IgD-negative memory B cell (primary cell): ENCODE measurements around the gene PRDX1. TPM values are rescaled to one million over a fixed set of nuclear protein-coding genes. Genes with fewer than 3 reads are reported as not detected.
"Not testable (repeated sequence)": the region's sequence is repeated elsewhere in the genome, so short reads cannot be mapped to it uniquely, and the experiment has no call there.

Experiments used
- H3K27ac Mint-ChIP-seq, 3 donors: one replicate each; pipeline ENCODE4 v1.8.0; 2020 to 2022; ENCODE audit warnings: mild to moderate bottlenecking in 3 of 3, mixed read lengths in 3 of 3, moderate library complexity in 1 of 3
- H3K27me3 Mint-ChIP-seq: one replicate; pipeline ENCODE4 v1.8.0; 2021; ENCODE audit warnings: mixed read lengths
- H3K36me3 Mint-ChIP-seq: one replicate; pipeline ENCODE4 v1.8.0; 2020; ENCODE audit warnings: mild to moderate bottlenecking, mixed read lengths
- H3K4me1 Mint-ChIP-seq, 3 donors: one replicate each; pipeline ENCODE4 v1.8.0; 2020 to 2022; ENCODE audit warnings: mixed read lengths in 3 of 3, mild to moderate bottlenecking in 1 of 3
- H3K4me3 Mint-ChIP-seq, 4 donors: one replicate each; pipeline ENCODE4 v1.8.0; 2020 to 2022; ENCODE audit warnings: mild to moderate bottlenecking in 4 of 4, mixed read lengths in 4 of 4, moderate library complexity in 3 of 4
- H3K9me3 Mint-ChIP-seq, 3 donors: one replicate each; pipeline ENCODE4 v1.8.0; 2020 to 2021; ENCODE audit warnings: mixed read lengths in 3 of 3, mild to moderate bottlenecking in 1 of 3
- polyA plus RNA-seq: library from polyadenylated mRNA; unstranded; fragments of 300-500 nt; fragmentation: Illumina TruSeq; gene quantifications from one replicate; pipeline ENCODE4 v1.2.3, GENCODE V29; 2021

PRDX1 gene
- polyA plus RNA-seq, 1 donor from 2014 or later, result 264 TPM

DNA sequence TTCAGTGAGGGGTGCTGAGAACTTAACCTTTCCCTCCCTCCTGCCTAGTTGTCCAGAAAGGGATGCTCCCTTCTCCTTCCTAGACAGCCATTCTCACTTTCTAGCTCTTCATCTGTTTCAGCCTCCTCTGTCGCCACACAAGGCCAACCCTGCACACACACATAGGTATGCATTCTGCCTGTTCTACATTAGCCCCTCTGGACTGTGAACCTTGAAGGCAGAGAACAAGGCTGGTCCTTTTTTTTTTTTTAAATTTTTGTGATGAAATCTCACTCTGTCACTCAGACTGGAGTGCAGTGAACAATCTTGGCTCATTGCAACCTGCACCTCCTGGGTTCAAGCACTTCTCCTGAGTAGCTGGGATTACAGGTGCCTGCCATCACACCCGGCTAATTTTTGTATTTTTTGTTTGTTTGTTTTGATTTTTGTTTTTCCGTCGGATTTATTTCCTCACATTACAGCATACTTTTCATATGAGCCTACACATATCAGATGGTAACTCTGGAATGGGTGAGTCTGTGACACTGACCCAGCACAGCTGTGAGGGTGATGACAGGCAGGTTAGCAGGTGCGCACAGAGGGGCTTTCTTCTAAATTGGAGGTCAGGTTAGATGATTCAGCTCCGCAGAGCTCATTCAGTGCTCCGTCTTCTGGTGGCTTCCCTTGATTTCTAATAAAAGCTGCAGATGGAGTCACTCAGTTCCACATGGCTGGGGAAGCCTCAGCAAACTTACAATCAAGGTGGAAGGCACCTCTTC, 24.0 kb upstream of the PRDX1 start:
- H3K4me3 Mint-ChIP-seq, result peak overlapping the region in 2 of 4 donors; percentile 10 to 63
- H3K27ac Mint-ChIP-seq, result peak overlapping the region; percentile 83 to 90 (median 85)
- no peaks in the 10 kb centered on the region for H3K36me3 Mint-ChIP-seq
- H3K9me3 Mint-ChIP-seq, result no peaks in the 10 kb centered on the region
- peaks cover 25 to 30% (median 29%) of the 10 kb centered on the region in 3 donors for H3K4me1 Mint-ChIP-seq
- H3K27me3 Mint-ChIP-seq, result no peaks in the 10 kb centered on the region

DNA sequence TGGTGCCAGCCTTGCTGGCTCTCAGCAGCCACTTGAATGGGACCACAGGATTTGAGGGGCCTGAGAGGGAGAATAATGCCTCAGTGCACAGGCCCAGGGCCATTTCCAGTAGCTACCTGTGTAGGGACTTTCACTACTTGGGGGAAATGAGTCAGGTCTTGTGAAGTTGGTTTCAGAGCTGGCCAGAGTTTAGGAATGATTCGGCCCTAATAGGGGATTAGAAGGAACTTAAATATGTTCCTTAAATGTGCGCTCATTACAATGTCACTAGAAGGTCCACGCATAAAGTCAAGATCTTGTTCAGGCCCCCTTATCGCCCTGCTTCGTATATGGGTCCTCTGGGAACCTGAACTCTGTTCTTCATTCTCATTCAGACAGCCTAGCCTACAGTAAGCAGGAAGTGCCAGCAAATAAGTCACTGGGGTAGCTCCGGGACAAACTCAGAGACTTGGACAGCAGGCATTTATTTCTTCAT, 23.4 kb upstream of the PRDX1 start:
- Mint-ChIP-seq H3K27ac (peak overlapping the region; percentile 83 to 90 (median 85)), H3K4me3 (peak overlapping the region in 3 of 4 donors; percentile 10 to 68 (median 38)), H3K36me3 (no peaks in the 10 kb centered on the region), H3K9me3 (no peaks in the 10 kb centered on the region), H3K27me3 (no peaks in the 10 kb centered on the region), H3K4me1 (peaks cover 23 to 27% (median 27%) of the 10 kb centered on the region in 3 donors)

DNA sequence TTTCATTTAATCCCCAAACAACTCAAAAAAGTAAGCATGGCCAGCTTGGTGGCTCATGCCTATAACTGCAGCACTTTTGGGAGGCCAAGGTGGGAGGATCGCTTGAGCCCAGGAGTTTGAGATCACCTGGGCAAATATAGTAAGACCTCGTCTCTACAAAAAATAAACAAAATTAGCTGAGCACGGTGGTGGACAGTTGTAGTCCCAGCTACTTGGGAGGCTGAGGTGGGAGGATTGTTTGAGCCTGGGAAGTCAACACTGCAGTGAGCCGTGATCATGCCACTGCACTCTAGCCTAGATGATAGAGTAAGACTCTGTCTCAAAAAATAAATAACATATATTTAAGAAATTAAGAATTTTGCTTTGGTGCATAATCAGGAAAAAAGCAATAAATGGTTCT, 22.8 kb upstream of the PRDX1 start:
- no peaks in the 10 kb centered on the region for H3K9me3 Mint-ChIP-seq
- H3K36me3 Mint-ChIP-seq, result no peaks in the 10 kb centered on the region
- H3K27ac Mint-ChIP-seq, result peak overlapping the region; percentile 85 to 97 (median 88)
- H3K4me3 Mint-ChIP-seq, result peak overlapping the region in 2 of 4 donors; percentile 10 to 41
- H3K27me3 Mint-ChIP-seq, result no peaks in the 10 kb centered on the region
- H3K4me1 Mint-ChIP-seq, result peaks cover 23 to 27% (median 27%) of the 10 kb centered on the region in 3 donors

DNA sequence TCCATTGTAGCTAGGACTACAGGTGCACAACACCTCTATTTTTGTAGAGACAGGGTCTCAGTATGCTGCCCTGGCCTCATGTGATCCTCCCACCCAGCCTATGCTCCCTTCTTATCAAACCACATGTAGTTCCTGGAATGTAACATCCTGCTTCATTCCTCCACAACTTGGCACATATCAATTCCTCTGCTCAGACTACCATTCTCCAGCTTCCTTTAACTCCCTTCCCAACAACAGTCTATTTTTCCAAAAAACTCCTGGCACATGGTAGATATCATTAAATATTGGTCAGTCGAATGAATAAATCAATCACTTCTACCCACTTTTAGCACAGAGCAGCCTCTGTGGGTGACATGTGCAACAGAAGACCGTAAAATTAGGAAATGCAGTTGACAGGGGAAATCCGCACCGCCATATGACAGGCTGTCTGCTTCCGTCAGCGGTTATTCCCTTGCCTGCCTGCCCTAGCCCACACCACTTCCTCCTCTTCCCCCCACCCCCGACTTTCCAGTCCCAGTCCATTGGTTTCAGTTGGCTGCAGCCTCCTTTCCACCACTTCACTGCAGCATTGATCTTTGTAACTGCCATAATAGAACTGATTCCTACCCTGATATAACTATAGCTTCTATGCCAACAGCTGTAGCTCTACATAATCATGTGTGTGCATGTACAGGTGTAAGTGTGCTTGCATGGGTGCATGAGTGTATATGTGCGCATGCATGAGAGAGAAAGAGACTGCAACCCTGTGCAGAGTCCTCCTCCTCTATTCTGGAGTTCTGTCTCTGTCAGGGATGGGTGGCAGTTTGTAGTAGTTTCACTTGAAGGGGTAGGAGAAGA, 22.1 kb upstream of the PRDX1 start:
- Mint-ChIP-seq H3K36me3 (no peaks in the 10 kb centered on the region), H3K4me3 (peak overlapping the region; percentile 32 to 83 (median 59)), H3K27me3 (no peaks in the 10 kb centered on the region), H3K27ac (peak overlapping the region; percentile 85 to 97 (median 88)), H3K9me3 (no peaks in the 10 kb centered on the region), H3K4me1 (peaks cover 23 to 27% (median 27%) of the 10 kb centered on the region in 3 donors)

DNA sequence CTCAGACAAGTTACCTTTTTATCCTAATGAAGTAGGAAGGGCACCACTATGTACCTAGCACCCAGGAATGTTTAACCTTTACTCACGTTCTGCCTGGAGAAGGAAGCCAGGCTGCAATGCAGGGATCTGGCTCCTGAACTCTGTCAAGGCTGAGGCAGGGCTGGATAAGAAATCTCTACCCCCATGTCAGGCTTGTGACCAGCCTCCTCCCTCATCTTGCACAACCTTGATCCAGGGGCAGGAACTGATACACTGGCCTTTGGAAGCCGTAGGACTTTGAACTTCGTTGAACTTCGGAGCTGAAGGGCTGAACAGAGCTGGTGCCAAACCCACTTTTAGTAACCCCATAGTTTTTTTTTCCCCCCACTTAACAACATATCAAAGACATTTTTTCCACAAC, 20.9 kb upstream of the PRDX1 start:
- Mint-ChIP-seq H3K4me1 (peaks cover 23 to 27% (median 27%) of the 10 kb centered on the region in 3 donors), H3K36me3 (no peaks in the 10 kb centered on the region), H3K9me3 (no peaks in the 10 kb centered on the region), H3K27me3 (no peaks in the 10 kb centered on the region), H3K4me3 (peak overlapping the region in 1 of 4 donors; percentile 55), H3K27ac (peak overlapping the region in 1 of 3 donors; percentile 78)

DNA sequence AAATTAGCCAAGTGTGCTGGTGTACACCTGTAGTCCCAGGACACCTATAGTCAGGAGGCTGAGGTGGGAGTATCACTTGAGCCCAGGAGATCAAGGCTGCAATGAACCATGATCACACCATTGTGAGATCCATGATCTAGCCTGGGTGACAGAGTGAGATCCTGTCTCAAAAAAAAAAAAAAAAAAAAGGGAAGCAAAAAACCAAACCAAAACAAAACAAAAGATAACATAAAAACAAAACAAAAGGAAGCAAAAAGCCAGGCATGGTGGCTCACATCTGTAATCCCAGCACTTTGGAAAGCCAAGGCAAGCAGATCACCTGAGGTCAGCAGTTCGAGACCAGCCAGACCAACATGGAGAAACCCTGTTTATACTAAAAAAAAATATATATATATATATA, 19.5 kb upstream of the PRDX1 start:
- no peaks in the 10 kb centered on the region for H3K27me3 Mint-ChIP-seq
- H3K36me3 Mint-ChIP-seq, result no peaks in the 10 kb centered on the region
- peak overlapping the region in 2 of 4 donors; percentile 42 to 60 for H3K4me3 Mint-ChIP-seq
- peak overlapping the region in 2 of 3 donors; percentile 64 to 90 for H3K27ac Mint-ChIP-seq
- H3K9me3 Mint-ChIP-seq, result no peaks in the 10 kb centered on the region
- peaks cover 23 to 27% (median 27%) of the 10 kb centered on the region in 3 donors for H3K4me1 Mint-ChIP-seq

DNA sequence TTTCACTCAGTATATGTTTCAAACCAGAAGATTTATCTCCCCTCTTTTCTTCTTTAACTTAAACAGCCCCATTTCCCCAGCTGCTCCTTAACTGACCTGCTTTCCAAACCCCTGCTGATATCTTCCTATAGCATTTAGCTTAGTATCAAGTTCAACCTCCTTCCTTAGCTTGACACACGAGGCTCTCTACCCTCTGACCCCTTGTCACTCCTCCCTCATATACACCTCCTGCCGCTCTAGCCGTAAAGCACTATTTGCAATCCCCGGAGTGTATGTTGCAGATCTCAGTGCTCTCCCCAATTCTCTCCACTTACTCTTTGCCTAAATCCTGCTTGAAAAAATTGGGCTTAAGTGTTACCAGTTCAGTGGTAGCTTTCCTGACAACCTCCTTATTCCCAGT, 15.2 kb upstream of the PRDX1 start:
- Mint-ChIP-seq H3K27ac (no peak overlapping the region), H3K27me3 (no peaks in the 10 kb centered on the region), H3K4me3 (no peak overlapping the region), H3K4me1 (peaks cover 2 to 6% (median 2%) of the 10 kb centered on the region in 3 donors), H3K9me3 (no peaks in the 10 kb centered on the region), H3K36me3 (no peaks in the 10 kb centered on the region)

DNA sequence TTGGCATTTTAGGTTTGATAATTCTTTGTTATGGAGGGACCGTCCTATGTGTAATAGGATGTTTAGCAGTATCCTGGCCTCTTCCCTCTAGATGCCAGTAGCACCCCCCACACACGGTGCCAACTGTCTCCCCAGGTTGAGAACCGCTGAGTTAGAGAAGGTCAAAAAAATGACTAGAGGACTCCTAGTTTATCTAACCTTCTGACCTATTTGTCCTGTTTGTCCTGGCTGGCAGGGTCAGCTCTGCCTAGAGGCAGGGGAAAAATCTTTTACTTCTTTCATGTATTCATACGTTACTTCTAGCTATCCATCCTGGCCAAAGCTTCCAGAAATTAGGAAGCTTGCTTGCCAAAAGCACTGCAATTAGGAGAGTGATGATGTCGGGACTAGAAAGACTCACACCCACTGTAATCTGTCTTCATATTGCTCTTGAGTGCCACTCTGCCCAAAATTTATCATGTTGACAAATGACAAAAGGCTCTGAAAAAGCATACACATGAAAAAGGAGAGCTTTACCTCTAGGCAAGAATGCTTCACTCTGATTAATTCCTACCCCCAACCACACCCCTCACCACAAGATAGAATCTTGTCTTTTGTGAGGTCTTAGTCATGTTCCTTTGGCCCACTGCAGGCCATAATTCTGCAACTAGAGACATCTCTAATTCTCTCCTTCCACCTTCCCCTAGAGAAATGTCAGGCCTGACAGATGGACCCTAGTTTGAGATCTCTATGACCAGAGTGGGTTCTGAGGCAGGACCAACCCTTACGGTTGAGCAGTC, 14.5 kb upstream of the PRDX1 start:
- no peak overlapping the region for H3K27ac Mint-ChIP-seq
- H3K9me3 Mint-ChIP-seq, result no peaks in the 10 kb centered on the region
- no peaks in the 10 kb centered on the region for H3K36me3 Mint-ChIP-seq
- H3K4me3 Mint-ChIP-seq, result no peak overlapping the region
- no peaks in the 10 kb centered on the region for H3K27me3 Mint-ChIP-seq
- H3K4me1 Mint-ChIP-seq, result peaks cover 3 to 6% (median 4%) of the 10 kb centered on the region in 3 donors

DNA sequence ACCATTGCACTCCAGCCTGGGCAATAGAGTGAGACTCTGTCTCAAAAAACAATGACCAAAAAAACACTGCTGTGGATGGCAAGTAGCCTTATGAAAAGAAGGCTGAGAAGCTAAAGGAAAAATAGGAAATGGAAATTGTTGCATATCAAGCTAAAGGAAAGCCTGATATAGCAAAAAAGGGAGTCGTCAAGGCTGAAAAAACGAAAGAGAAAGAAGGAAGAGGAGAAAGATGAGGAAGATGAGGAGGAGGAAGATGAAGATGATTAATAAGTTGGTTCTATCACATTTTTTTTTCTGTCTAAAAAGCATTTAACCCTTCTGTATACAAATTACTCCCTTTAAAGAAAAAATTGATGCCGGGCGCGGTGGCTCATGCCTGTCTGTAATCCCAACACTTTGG, 10.2 kb upstream of the PRDX1 start:
- Mint-ChIP-seq H3K4me1 (peaks cover 0 to 2% (median 2%) of the 10 kb centered on the region in 3 donors), H3K4me3 (no peak overlapping the region), H3K27ac (no peak overlapping the region), H3K9me3 (no peaks in the 10 kb centered on the region), H3K27me3 (no peaks in the 10 kb centered on the region), H3K36me3 (no peaks in the 10 kb centered on the region)

DNA sequence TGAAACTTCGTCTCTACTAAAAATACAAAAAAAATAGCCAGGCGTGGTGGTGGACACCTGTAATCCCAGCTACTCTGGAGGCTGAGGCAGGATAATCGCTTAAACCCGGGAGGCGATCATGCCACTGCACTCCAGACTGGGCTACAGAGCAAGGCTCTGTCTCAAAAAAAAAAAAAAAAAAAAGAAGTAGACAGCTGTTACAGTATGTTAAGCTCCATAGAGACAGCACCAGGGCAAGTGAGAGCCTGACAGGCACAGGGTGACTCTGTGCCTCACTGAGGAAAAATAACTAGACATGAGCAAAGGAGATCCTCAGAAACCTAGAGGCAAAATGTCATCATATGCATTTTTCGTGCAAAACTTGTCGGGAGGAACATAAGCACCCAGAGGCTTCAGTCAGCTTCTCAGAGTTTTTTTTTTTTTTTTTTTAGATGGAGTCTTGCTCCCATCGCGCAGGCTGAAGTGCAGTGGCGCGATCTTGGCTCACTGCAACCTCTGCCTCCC, 9.0 kb upstream of the PRDX1 start:
- Mint-ChIP-seq H3K27me3 (no peaks in the 10 kb centered on the region), H3K4me1 (peaks cover 0 to 2% (median 2%) of the 10 kb centered on the region in 3 donors), H3K27ac (no peak overlapping the region), H3K9me3 (no peaks in the 10 kb centered on the region), H3K4me3 (no peak overlapping the region), H3K36me3 (no peaks in the 10 kb centered on the region)

DNA sequence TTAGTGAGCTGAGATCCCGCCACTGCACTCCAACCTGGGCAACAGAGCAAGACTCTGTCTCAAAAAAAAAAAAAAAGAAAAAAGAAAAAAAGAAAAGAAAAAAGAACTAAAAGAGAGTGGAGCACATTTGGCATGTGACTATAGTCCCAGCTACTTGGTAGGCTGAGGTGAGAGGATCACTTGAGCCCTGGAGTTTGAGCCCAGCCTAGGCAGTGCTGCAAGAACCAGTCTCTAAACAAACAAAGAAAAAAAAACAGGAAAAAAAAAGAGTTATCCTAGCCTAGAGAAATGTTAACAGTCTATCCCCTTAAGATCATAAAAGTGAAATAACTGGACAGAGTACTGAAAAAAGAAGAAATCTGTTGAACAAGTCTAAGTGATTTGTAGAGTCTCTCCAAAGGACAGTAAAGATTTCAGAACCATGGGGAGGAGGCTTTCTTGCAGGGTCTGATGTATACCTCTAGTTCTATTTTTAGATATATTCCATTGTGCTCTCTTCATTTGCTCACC, 4.5 kb upstream of the PRDX1 start:
- Mint-ChIP-seq H3K4me3 (no peak overlapping the region), H3K9me3 (peaks cover 0 to 2% (median 0%) of the 10 kb centered on the region in 3 donors), H3K27me3 (no peaks in the 10 kb centered on the region), H3K4me1 (peaks cover 9 to 13% (median 10%) of the 10 kb centered on the region in 3 donors), H3K36me3 (no peaks in the 10 kb centered on the region), H3K27ac (no peak overlapping the region)

DNA sequence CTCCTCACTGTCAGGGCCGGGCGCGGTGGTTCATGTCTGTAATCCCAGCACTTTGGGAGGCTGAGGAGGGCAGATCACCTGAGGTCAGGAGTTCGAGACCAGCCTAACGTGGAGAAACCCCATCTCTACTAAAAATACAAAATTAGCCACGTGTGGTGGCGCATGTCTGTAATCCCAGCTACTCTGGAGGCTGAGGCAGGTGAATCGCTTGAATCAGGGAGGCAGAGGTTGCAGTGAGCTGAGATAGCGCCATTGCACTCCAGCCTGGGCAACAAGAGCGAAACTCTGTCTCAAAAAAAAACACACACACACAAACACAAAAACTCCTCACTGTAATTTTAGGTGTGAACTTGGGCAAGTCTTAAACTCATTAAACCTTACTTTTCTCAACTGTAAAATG, 2.3 kb upstream of the PRDX1 start:
- H3K4me3 Mint-ChIP-seq, H3K27me3 Mint-ChIP-seq, H3K9me3 Mint-ChIP-seq, H3K27ac Mint-ChIP-seq, H3K36me3 Mint-ChIP-seq: not testable (repeated sequence)
- H3K4me1 Mint-ChIP-seq, result peaks cover 19 to 22% (median 21%) of the 10 kb centered on the region in 3 donors

DNA sequence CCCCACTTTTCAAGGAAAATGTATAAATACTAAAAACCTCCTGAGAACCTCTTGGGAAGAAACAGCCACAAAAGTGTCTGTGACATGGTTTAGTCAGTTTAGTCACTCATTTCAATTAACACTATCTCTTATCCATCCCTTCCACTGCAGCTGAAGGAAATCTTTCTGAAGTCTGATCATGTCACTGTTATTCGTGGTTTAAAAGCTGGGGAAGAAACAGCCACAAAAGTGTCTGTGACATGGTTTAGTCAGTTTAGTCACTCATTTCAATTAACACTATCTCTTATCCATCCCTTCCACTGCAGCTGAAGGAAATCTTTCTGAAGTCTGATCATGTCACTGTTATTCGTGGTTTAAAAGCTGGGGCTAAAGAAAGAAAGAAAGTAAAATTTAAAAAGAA, 1.8 kb upstream of the PRDX1 start:
- H3K27me3 Mint-ChIP-seq, H3K27ac Mint-ChIP-seq, H3K9me3 Mint-ChIP-seq, H3K36me3 Mint-ChIP-seq: not testable (repeated sequence)
- peak overlapping the region in 2 of 4 donors; percentile 22 to 91 for H3K4me3 Mint-ChIP-seq
- H3K4me1 Mint-ChIP-seq, result peaks cover 23 to 27% (median 25%) of the 10 kb centered on the region in 3 donors
